Breast epithelium (tissue), 3 donors: Measurements from ENCODE around the gene ASCC1.

ENCODE experiments used
- POLR2AphosphoS5 ChIP-seq, 3 donors: sonication (generic); formaldehyde crosslinking; IDR thresholded peaks; one replicate each; pipeline ENCODE4 v1.6.1; 2017; ENCODE audit warnings: antibody characterized with exemption in 3 of 3
- TF ChIP-seq, protein P1 (sequence below), 3 donors: fragments of 450-650 bp; IDR thresholded peaks; one replicate each; pipeline ENCODE4 v1.5.1; 2016 to 2017; ENCODE audit warnings: antibody characterized with exemption in 3 of 3, mild to moderate bottlenecking in 3 of 3, moderate library complexity in 3 of 3

DNA sequence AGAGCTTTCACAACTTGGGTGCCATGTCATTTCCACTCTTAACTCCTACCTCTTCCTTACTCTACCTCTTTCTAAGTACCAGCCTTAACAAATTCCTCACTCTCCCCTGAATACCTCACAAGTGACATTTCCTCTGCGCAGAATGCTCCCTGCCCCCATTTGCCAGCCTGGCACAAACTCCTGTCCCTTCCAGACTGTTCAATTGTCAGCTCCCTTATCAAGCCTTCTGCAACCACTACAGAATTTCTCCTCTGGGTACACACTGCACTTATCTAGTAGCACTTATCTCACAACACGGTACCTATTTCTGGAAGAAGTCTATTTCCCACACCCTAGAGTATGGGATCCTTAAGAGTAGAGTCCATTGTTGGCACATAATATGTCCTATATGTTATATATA, 39.4 kb downstream of the ASCC1 start:
- TF ChIP-seq, protein P1, sequence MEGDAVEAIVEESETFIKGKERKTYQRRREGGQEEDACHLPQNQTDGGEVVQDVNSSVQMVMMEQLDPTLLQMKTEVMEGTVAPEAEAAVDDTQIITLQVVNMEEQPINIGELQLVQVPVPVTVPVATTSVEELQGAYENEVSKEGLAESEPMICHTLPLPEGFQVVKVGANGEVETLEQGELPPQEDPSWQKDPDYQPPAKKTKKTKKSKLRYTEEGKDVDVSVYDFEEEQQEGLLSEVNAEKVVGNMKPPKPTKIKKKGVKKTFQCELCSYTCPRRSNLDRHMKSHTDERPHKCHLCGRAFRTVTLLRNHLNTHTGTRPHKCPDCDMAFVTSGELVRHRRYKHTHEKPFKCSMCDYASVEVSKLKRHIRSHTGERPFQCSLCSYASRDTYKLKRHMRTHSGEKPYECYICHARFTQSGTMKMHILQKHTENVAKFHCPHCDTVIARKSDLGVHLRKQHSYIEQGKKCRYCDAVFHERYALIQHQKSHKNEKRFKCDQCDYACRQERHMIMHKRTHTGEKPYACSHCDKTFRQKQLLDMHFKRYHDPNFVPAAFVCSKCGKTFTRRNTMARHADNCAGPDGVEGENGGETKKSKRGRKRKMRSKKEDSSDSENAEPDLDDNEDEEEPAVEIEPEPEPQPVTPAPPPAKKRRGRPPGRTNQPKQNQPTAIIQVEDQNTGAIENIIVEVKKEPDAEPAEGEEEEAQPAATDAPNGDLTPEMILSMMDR (IDR thresholded peaks at IDR 0.05), result no peak
- no peak for TF ChIP-seq POLR2AphosphoS5 (IDR thresholded peaks at IDR 0.05)
